Femur (tissue), 1 donor: Measurements from ENCODE around the gene PRIMPOL.
"Not testable (repeated sequence)": the region's sequence is repeated elsewhere in the genome, so short reads cannot be mapped to it uniquely, and the experiment has no call there.

ENCODE experiments used
- DNase-seq: peaks from one replicate; pipeline ENCODE4 v3.0.0-alpha.2; 2017

PRIMPOL gene

GRCh38 chr4:184715526-184715925 is 66.0 kb downstream of the PRIMPOL start:
- no peak for DNase-seq

- DNase-seq, result no peak
Observed at GRCh38 chr4:184719407-184719806, 69.9 kb downstream of the PRIMPOL start.

GRCh38 chr4:184721254-184721653 is 71.7 kb downstream of the PRIMPOL start:
- no peak for DNase-seq

GRCh38 chr4:184722798-184723197 is 73.3 kb downstream of the PRIMPOL start:
- no peak for DNase-seq

GRCh38 chr4:184727430-184727829 is 77.9 kb downstream of the PRIMPOL start:
- no peak for DNase-seq

GRCh38 chr4:184728858-184729257 is 79.3 kb downstream of the PRIMPOL start:
- DNase-seq, result no peak

GRCh38 chr4:184729946-184730345 is 80.4 kb downstream of the PRIMPOL start:
- no peak for DNase-seq

GRCh38 chr4:184731056-184731455 is 81.5 kb downstream of the PRIMPOL start:
- DNase-seq, result no peak

- DNase-seq, result no peak
Observed at GRCh38 chr4:184732126-184732525, 82.6 kb downstream of the PRIMPOL start.

GRCh38 chr4:184733654-184734524 is 84.4 kb downstream of the PRIMPOL start, which contains the start of gene CENPU:
Gene CENPU, minus strand, starts transcription at chr4:184734096. Its CDS starts 34 bp downstream, at chr4:184734062.
- peak; percentile 98 for DNase-seq

GRCh38 chr4:184734758-184735157 is 85.2 kb downstream of the PRIMPOL start:
- no peak for DNase-seq

GRCh38 chr4:184739575-184739974 is 90.0 kb downstream of the PRIMPOL start:
- DNase-seq, result not testable (repeated sequence)

- no peak for DNase-seq
Observed at GRCh38 chr4:184740980-184741391, 91.4 kb downstream of the PRIMPOL start.

GRCh38 chr4:184741651-184742050 is 92.1 kb downstream of the PRIMPOL start:
- DNase-seq, result not testable (repeated sequence)

- no peak for DNase-seq
Observed at GRCh38 chr4:184743650-184744049, 94.1 kb downstream of the PRIMPOL start.

GRCh38 chr4:184744236-184744635 is 94.7 kb downstream of the PRIMPOL start:
- no peak for DNase-seq
